K562 (cell line): ENCODE data around the gene ARMC9.

Source experiments
- CTCF ChIP-seq, 3 experiments: IDR thresholded peaks in 2 of 3; conservative IDR thresholded peaks in 1 of 3; 2 replicates each; pipeline ENCODE4 v1.5.1; 2011 to 2012; ENCODE audit warnings: low read length in 3 of 3, mild to moderate bottlenecking in 3 of 3, control low read depth in 2 of 3, improper control_type of control experiment in 1 of 3, inconsistent platforms in 1 of 3, low read depth in 1 of 3, mixed read lengths in 1 of 3, moderate library complexity in 1 of 3; ENCODE audit not compliant: insufficient read depth in 2 of 3
- ETV6 ChIP-seq, 3 experiments: fragments of 150-350 bp in 1 of 3; sonication (generic) in 1 of 3; formaldehyde crosslinking in 1 of 3; IDR thresholded peaks; 2 replicates each; pipeline versions ENCODE4 v1.6.1 to v1.8.0; 2014 to 2022; ENCODE audit warnings: borderline replicate concordance in 2 of 3, low read depth in 2 of 3, antibody characterized with exemption in 1 of 3, low read length in 1 of 3, mild to moderate bottlenecking in 1 of 3, missing genetic modification reagents in 1 of 3
- IRF1 ChIP-seq: sonication (generic); formaldehyde crosslinking; IDR thresholded peaks from 2 replicates; pipeline ENCODE4 v1.8.0; 2022; ENCODE audit warnings: missing genetic modification reagents, mild to moderate bottlenecking, borderline replicate concordance
- POLR3G ChIP-seq: IDR thresholded peaks from 2 replicates; pipeline ENCODE4 v1.6.1; 2011; ENCODE audit not compliant: insufficient read length, insufficient replicate concordance; ENCODE audit errors: extremely low read depth

- TF ChIP-seq CTCF (IDR thresholded peaks at IDR 0.05 in 2 of 3, conservative IDR thresholded peaks at IDR 0.05 in 1 of 3; ENCODE audit: insufficient read depth in 2 of 3, low read depth in 1 of 3, low read length in 3 of 3) = no peak
- no peak for TF ChIP-seq POLR3G
- no peak for TF ChIP-seq ETV6 (IDR thresholded peaks at IDR 0.05; ENCODE audit: borderline replicate concordance in 1 of 2, low read depth in 2 of 2, low read length in 1 of 2)
- no peak for TF ChIP-seq ETV6 (CRISPR knock-in tag; IDR thresholded peaks at IDR 0.05; ENCODE audit: borderline replicate concordance)
- no peak for TF ChIP-seq IRF1
Observed at GRCh38 chr2:231355508-231356465, 157.4 kb downstream of the ARMC9 start.
